ENCODE measurements around the gene HRK.

HRK gene

GRCh38 chr12:116922194-116922897 lies 41.1 kb upstream of the HRK start:
- no peak for TF ChIP-seq CTCF (IDR thresholded peaks at IDR 0.05; ENCODE audit: low read depth, low read length)

GRCh38 chr12:116920939-116921338 lies 39.7 kb upstream of the HRK start:
- no peak for DNase-seq (ENCODE audit: extremely low read depth, low read depth)
- no peak for TF ChIP-seq CTCF (IDR thresholded peaks at IDR 0.05; ENCODE audit: low read depth, low read length)

More at GRCh38 chr12:116922194-116922897, 41.1 kb upstream of the HRK start:
- DNase-seq (ENCODE audit: extremely low read depth, low read depth): peak; percentile 35

GRCh38 chr12:116919706-116920485 lies 38.7 kb upstream of the HRK start:
- DNase-seq (ENCODE audit: extremely low read depth, low read depth): no peak
- no peak for TF ChIP-seq CTCF (IDR thresholded peaks at IDR 0.05; ENCODE audit: low read depth, low read length)

- DNase-seq (ENCODE audit: extremely low read depth, low read depth): no peak
These were observed 38.0 kb upstream of the HRK start for GRCh38 chr12:116919247-116919661.

GRCh38 chr12:116918464-116918863 lies 37.2 kb upstream of the HRK start:
- no peak for TF ChIP-seq CTCF (IDR thresholded peaks at IDR 0.05; ENCODE audit: low read depth, low read length)
- no peak for DNase-seq (ENCODE audit: extremely low read depth, low read depth)

More at GRCh38 chr12:116919247-116919661, 38.0 kb upstream of the HRK start:
- TF ChIP-seq CTCF (IDR thresholded peaks at IDR 0.05; ENCODE audit: low read depth, low read length): no peak

GRCh38 chr12:116916714-116917114 lies 35.5 kb upstream of the HRK start:
- DNase-seq (ENCODE audit: extremely low read depth, low read depth): peak; percentile 29

More at GRCh38 chr12:116916714-116917114, 35.5 kb upstream of the HRK start:
- peak; percentile 14; the same call in 1 of the 2 replicates for TF ChIP-seq CTCF (IDR thresholded peaks at IDR 0.05; ENCODE audit: low read depth, low read length)
